AG09309 (cell line): ENCODE data around the gene HOXC6.

Source experiments
- DNase-seq: peaks from one replicate; pipeline ENCODE4 v3.0.0-alpha.2; 2010; ENCODE audit warnings: low read depth
- H3K4me3 ChIP-seq: 2 replicates; pipeline ENCODE4 v1.5.1; 2011; ENCODE audit warnings: mild to moderate bottlenecking, low read depth, low read length, moderate library complexity; ENCODE audit not compliant: control insufficient read depth
- TF ChIP-seq, protein P1 (sequence below): IDR thresholded peaks from 2 replicates; pipeline ENCODE4 v1.5.1; 2011; ENCODE audit warnings: mild to moderate bottlenecking, low read depth, low read length, inconsistent platforms; ENCODE audit not compliant: insufficient read depth, control insufficient read depth; ENCODE audit errors: missing control alignments

The HOXC6 gene

DNA sequence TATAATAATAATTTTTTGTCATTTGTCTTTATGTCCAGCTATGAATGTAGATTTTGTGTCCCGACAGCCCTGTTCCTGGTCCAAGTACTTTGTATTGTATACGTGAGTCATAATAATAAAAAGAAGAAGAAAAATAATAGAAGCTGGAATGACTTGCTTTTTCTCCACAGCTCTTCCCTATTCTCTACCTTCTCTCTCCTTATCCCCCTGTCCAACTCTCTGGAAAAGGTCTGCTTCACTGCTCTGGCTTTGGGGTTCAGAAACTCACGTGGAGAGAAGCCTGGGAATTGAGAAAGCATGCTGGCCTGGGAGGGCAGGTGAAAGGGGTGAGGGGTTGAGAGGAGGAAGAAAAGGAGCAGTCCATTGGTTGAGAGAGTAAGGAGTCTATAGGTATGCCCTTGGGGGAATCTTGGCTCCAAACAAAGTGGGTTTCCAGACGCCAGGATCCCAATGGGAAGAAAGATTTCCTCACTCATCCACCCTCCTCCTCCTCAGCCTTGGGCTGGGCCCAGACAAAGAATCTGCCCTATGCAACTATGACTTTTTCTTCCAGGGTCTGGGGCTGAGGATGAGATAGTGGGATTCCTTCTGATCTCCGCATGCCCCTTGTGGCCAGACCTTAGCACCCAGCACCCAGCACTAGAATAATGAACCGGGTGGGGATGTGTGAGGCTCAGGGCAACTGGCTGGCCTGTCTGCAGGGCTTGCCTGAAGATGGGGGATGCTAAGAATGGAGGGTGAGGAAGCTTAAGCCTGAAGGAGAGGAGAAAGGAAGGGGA is 15.4 kb upstream of the HOXC6 start:
- no peak overlapping the region for H3K4me3 ChIP-seq
- no peak for DNase-seq
- TF ChIP-seq, protein P1, sequence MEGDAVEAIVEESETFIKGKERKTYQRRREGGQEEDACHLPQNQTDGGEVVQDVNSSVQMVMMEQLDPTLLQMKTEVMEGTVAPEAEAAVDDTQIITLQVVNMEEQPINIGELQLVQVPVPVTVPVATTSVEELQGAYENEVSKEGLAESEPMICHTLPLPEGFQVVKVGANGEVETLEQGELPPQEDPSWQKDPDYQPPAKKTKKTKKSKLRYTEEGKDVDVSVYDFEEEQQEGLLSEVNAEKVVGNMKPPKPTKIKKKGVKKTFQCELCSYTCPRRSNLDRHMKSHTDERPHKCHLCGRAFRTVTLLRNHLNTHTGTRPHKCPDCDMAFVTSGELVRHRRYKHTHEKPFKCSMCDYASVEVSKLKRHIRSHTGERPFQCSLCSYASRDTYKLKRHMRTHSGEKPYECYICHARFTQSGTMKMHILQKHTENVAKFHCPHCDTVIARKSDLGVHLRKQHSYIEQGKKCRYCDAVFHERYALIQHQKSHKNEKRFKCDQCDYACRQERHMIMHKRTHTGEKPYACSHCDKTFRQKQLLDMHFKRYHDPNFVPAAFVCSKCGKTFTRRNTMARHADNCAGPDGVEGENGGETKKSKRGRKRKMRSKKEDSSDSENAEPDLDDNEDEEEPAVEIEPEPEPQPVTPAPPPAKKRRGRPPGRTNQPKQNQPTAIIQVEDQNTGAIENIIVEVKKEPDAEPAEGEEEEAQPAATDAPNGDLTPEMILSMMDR, result no peak

DNA sequence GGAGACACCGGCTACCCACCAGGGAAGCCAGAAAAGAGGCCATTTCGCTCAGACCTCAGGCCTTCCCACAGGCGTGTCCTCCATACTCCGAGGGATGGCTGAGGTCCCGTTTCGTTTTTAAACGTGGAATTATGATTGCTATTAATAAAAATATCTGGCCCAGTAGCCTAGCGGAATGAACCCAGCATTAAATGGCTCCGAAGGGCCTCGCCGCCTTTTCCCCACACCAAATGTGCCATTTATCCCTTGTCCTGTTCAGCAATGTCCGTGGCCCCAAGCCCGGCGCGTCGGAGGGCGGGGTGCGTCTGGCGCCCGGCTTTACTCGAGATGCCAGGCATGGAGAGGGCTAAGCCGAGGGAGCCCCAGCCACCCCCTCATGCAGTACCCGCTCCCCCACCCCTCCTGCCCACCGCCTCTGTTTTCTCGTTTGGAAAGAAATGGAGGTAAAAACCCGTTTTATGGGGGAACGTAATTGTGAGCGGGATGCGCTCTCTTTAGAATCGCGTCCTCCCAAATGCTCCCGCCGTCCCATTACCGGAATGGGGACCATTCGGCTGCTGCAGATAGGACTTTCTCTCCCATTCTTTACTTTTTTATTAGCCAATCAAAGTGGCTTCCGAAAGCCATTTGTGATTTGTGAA is 13.7 kb upstream of the HOXC6 start:
- TF ChIP-seq, protein P1, result no peak
- no peak overlapping the region for H3K4me3 ChIP-seq
- DNase-seq, result no peak

- TF ChIP-seq, protein P1, result no peak
- DNase-seq, result no peak
- no peak overlapping the region for H3K4me3 ChIP-seq
Measured at GRCh38 chr12:54015018-54015931, 13.0 kb upstream of the HOXC6 start.

- H3K4me3 ChIP-seq, result peak overlapping the region; percentile 77
- TF ChIP-seq, protein P1, result no peak
- no peak for DNase-seq
Measured at GRCh38 chr12:54016051-54016450, 12.2 kb upstream of the HOXC6 start.

DNA sequence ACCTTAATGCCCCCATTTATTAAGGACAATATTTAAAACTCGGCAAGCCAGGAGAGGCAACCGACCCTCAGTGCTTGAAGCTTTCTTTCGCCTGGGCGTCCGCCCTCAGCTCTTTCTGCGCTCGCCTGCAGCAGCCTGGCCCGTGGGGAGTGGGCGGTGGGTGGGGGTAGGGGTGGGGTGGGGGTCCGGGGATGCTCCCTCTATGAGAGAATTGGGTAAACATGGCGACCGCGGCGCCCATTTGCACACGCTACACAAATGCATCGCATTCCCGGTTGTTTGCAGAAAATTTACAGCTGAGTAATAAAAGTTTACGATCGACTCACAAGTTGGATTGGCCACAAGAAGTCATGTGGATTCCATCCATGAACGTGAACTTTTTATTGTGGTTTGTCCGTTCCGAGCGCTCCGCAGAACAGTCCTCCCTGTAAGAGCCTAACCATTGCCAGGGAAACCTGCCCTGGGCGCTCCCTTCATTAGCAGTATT is 11.7 kb upstream of the HOXC6 start:
- TF ChIP-seq, protein P1, result no peak
- peak overlapping the region; percentile 77 for H3K4me3 ChIP-seq
- peak; percentile 73 for DNase-seq
